ENCODE data around the gene STXBP6. TPM values are rescaled to one million over a fixed set of nuclear protein-coding genes. Genes with fewer than 3 reads are reported as not detected.

STXBP6 gene
- total RNA-seq, 2 donors from 2014 or later: 20.1 to 28.3 TPM

DNA sequence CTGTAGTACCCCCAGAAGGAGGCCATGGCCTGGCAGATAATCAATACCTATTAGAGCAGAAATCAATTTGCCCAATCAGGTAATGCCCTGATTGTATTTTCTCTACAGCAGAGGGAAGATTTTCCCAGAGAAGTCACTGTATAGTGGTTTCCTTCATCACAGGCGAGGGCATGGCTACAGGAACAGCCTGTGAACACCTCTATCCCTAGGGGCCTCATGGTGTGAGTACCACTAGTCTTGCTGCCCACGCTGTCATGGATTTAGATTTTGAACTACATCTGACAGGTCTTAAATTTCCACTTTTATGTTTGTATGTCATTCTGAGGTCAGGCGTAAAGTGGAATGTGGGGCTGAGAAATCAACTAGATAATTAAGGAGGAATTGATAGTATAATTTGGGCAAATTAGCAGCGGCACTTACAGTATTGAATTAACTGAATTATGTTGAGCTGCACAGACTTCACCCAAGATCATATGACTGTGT is 42.4 kb upstream of the STXBP6 start:
- no peak for TF ChIP-seq POLR2A (IDR thresholded peaks at IDR 0.05)
- TF ChIP-seq, protein P1, sequence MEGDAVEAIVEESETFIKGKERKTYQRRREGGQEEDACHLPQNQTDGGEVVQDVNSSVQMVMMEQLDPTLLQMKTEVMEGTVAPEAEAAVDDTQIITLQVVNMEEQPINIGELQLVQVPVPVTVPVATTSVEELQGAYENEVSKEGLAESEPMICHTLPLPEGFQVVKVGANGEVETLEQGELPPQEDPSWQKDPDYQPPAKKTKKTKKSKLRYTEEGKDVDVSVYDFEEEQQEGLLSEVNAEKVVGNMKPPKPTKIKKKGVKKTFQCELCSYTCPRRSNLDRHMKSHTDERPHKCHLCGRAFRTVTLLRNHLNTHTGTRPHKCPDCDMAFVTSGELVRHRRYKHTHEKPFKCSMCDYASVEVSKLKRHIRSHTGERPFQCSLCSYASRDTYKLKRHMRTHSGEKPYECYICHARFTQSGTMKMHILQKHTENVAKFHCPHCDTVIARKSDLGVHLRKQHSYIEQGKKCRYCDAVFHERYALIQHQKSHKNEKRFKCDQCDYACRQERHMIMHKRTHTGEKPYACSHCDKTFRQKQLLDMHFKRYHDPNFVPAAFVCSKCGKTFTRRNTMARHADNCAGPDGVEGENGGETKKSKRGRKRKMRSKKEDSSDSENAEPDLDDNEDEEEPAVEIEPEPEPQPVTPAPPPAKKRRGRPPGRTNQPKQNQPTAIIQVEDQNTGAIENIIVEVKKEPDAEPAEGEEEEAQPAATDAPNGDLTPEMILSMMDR (IDR thresholded peaks at IDR 0.05): no peak
- intact Hi-C loops (cut with DNase I): no loop called here
- H3K4me3 ChIP-seq: no peak overlapping the region
- peaks cover 23% of the 10 kb centered on the region for H3K4me1 ChIP-seq
- no peaks in the 10 kb centered on the region for H3K9me3 ChIP-seq
- H3K27ac ChIP-seq: no peak overlapping the region
- no peaks in the 10 kb centered on the region for H3K27me3 ChIP-seq
- no peaks in the 10 kb centered on the region for H3K36me3 ChIP-seq (replicated peaks in 1 of 2; ENCODE audit: insufficient read depth in 1 of 2, low read depth in 2 of 2)
- WGBS, 2 donors: 82 to 89% methylated on average over 4 of the region's 4 CpGs
- ATAC-seq (no peak), DNase-seq (no peak)

DNA sequence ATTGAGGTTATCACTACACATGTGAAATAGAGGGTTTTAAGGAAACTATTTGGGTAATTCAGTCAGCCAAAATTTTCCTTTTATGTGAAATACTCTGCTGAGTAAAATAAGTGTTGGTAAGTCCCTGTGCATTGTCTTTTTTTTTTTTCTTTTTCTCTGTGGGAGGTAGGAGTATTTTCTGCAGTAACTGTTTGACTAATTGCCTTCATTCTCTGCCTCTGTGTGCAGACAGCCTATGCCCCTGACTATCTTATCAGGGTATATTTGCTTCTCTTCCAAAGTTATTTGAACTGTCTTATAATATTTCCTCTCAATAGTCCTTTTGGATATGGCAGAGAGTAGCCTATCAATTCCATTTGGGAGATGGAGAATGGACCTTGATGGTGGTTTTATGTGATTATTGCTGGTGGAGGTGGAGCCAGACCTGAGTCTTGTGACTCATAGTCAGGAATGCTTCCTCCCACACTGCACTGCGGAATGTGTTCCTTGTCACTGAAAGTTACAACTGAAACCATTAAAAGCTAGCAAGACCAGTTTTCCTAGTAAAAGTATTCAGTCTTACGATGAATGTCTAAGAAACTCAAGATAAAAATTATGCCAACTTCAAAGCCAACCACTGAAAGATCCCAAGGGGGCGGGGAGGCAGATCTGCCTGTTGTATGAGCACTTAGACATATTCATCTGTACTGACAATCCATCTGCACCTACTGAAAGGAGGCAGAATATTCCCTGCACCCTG is 40.9 kb upstream of the STXBP6 start:
- intact Hi-C loops (cut with DNase I): no loop called here
- Histone ChIP-seq H3K27me3 (no peaks in the 10 kb centered on the region), H3K4me3 (no peak overlapping the region), H3K36me3 (replicated peaks in 1 of 2; ENCODE audit: insufficient read depth in 1 of 2, low read depth in 2 of 2) (no peaks in the 10 kb centered on the region), H3K27ac (peak overlapping the region; percentile 52 to 78 (median 64)), H3K9me3 (no peaks in the 10 kb centered on the region), H3K4me1 (peaks cover 23% of the 10 kb centered on the region)
- ATAC-seq (peak; percentile 97), DNase-seq (peak; percentile 60 to 84 (median 78))
- no peak for TF ChIP-seq POLR2A (IDR thresholded peaks at IDR 0.05)
- TF ChIP-seq, protein P1 (IDR thresholded peaks at IDR 0.05): no peak
- WGBS, 2 donors: 23 to 35% methylated on average over 3 of the region's 3 CpGs

DNA sequence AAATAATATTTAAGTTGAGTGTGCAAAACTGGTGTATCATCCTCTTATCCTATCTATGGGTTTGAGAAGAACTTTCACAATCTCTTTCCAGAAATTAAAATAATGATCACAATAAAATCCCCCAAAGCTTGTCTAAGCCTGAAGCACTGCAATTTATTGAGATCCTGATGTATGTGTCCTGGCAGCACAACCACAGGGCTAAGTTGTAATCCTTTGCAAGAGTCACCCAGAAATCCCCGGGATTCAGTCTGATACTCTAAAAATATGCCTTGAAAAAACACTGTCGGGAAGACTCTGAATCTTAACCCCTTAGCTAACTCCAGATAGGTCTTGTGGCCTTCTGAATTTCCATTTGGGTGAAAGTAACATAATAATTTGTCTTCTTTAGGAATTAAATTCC is 40.3 kb upstream of the STXBP6 start:
- intact Hi-C loops (cut with DNase I): no loop called here
- Histone ChIP-seq H3K4me1 (peaks cover 23% of the 10 kb centered on the region), H3K36me3 (replicated peaks in 1 of 2; ENCODE audit: insufficient read depth in 1 of 2, low read depth in 2 of 2) (no peaks in the 10 kb centered on the region), H3K27ac (peak overlapping the region in 1 of 4 donors; percentile 55), H3K9me3 (no peaks in the 10 kb centered on the region), H3K27me3 (no peaks in the 10 kb centered on the region), H3K4me3 (no peak overlapping the region)
- no peak for ATAC-seq
- no peak for DNase-seq
- TF ChIP-seq, protein P1 (IDR thresholded peaks at IDR 0.05): no peak
- TF ChIP-seq POLR2A (IDR thresholded peaks at IDR 0.05): no peak
- 24 to 49% methylated on average over 2 of the region's 2 CpGs for WGBS, 2 donors

DNA sequence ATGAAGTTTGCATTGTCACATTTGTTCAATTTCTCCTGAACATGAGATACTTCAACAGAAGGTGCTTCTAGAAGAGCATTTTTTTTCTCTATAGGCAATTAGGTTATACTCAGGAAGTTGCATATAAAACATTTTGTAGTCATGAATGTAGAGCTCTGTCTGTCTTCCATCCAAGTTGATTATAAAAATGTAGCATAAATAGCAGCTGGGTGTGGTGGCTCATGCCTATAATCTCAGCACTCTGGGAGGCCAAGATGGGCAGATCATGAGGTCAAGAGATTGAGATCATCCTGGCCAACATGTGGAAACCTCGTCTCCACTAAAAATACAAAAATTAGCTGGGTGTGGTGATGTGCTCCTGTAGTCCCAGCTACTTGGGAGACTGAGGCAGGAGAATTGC is 39.5 kb upstream of the STXBP6 start:
- WGBS, 2 donors: 76 to 100% methylated on average over 1 of the region's 1 CpG
- peaks cover 23% of the 10 kb centered on the region for H3K4me1 ChIP-seq

More for the DNA sequence above, 39.5 kb upstream of the STXBP6 start:
- TF ChIP-seq, protein P1 (IDR thresholded peaks at IDR 0.05): no peak
- no peak for TF ChIP-seq POLR2A (IDR thresholded peaks at IDR 0.05)
- H3K36me3 ChIP-seq (replicated peaks in 1 of 2; ENCODE audit: insufficient read depth in 1 of 2, low read depth in 2 of 2): no peaks in the 10 kb centered on the region
- H3K27me3 ChIP-seq: no peaks in the 10 kb centered on the region
- H3K4me3 ChIP-seq: no peak overlapping the region
- DNase-seq: no peak
- intact Hi-C loops (cut with DNase I): no loop called here
- no peak for ATAC-seq
- H3K27ac ChIP-seq: no peak overlapping the region
- no peaks in the 10 kb centered on the region for H3K9me3 ChIP-seq

Data from body of pancreas (tissue), 4 donors.